ENCODE measurements around the gene DDX6. TPM values are rescaled to one million over a fixed set of nuclear protein-coding genes. Genes with fewer than 3 reads are reported as not detected.

DDX6 gene
- total RNA-seq, 1 experiment from 2014 or later: 84.3 TPM

- intact Hi-C loops (cut with micrococcal nuclease; ENCODE audit: unreplicated experiment): no loop called here
- no peak for DNase-seq
- Mint-ChIP-seq H3K4me3 (ENCODE audit: low read depth, unreplicated experiment) (no peak overlapping the region), H3K27ac (ENCODE audit: unreplicated experiment) (no peak overlapping the region), H3K9me3 (ENCODE audit: low read depth, unreplicated experiment) (no peaks in the 10 kb centered on the region), H3K36me3 (ENCODE audit: insufficient read depth, unreplicated experiment) (peaks cover 5% of the 10 kb centered on the region), H3K4me1 (ENCODE audit: low read depth, unreplicated experiment) (no peaks in the 10 kb centered on the region), H3K27me3 (ENCODE audit: unreplicated experiment) (peaks cover 32% of the 10 kb centered on the region)
- CTCF ChIA-PET: no interaction called here
- TF ChIP-seq CTCF (IDR thresholded peaks at IDR 0.05; ENCODE audit: unreplicated experiment): no peak
- no TSS peak for BruUV-seq (replicated peaks)
Measured at GRCh38 chr11:118807800-118808778, 17.1 kb upstream of the DDX6 start.

GRCh38 chr11:118806400-118806799 lies 15.4 kb upstream of the DDX6 start:
- no peak for DNase-seq
- intact Hi-C loops (cut with micrococcal nuclease; ENCODE audit: unreplicated experiment): no loop called here
- H3K4me1 Mint-ChIP-seq (ENCODE audit: low read depth, unreplicated experiment): no peaks in the 10 kb centered on the region
- no peak overlapping the region for H3K27ac Mint-ChIP-seq (ENCODE audit: unreplicated experiment)
- no peaks in the 10 kb centered on the region for H3K9me3 Mint-ChIP-seq (ENCODE audit: low read depth, unreplicated experiment)
- no peak for TF ChIP-seq CTCF (IDR thresholded peaks at IDR 0.05; ENCODE audit: unreplicated experiment)
- peaks cover 32% of the 10 kb centered on the region for H3K27me3 Mint-ChIP-seq (ENCODE audit: unreplicated experiment)
- no peak overlapping the region for H3K4me3 Mint-ChIP-seq (ENCODE audit: low read depth, unreplicated experiment)
- peaks cover 5% of the 10 kb centered on the region for H3K36me3 Mint-ChIP-seq (ENCODE audit: insufficient read depth, unreplicated experiment)
- CTCF ChIA-PET: no interaction called here
- no TSS peak for BruUV-seq (replicated peaks)

GRCh38 chr11:118804094-118804493 lies 13.1 kb upstream of the DDX6 start:
- Mint-ChIP-seq H3K27me3 (ENCODE audit: unreplicated experiment) (peaks cover 23% of the 10 kb centered on the region), H3K4me1 (ENCODE audit: low read depth, unreplicated experiment) (no peaks in the 10 kb centered on the region), H3K27ac (ENCODE audit: unreplicated experiment) (no peak overlapping the region), H3K36me3 (ENCODE audit: insufficient read depth, unreplicated experiment) (peaks cover 5% of the 10 kb centered on the region), H3K4me3 (ENCODE audit: low read depth, unreplicated experiment) (no peak overlapping the region), H3K9me3 (ENCODE audit: low read depth, unreplicated experiment) (no peaks in the 10 kb centered on the region)
- no TSS peak for BruUV-seq (replicated peaks)
- no peak for DNase-seq
- intact Hi-C loops (cut with micrococcal nuclease; ENCODE audit: unreplicated experiment): no loop called here
- CTCF ChIA-PET: no interaction called here
- TF ChIP-seq CTCF (IDR thresholded peaks at IDR 0.05; ENCODE audit: unreplicated experiment): no peak

- H3K4me1 Mint-ChIP-seq (ENCODE audit: low read depth, unreplicated experiment): no peaks in the 10 kb centered on the region
- BruUV-seq (replicated peaks): no TSS peak
- no peaks in the 10 kb centered on the region for H3K27me3 Mint-ChIP-seq (ENCODE audit: unreplicated experiment)
- H3K4me3 Mint-ChIP-seq (ENCODE audit: low read depth, unreplicated experiment): no peak overlapping the region
- no peak for TF ChIP-seq CTCF (IDR thresholded peaks at IDR 0.05; ENCODE audit: unreplicated experiment)
- H3K9me3 Mint-ChIP-seq (ENCODE audit: low read depth, unreplicated experiment): no peaks in the 10 kb centered on the region
- H3K36me3 Mint-ChIP-seq (ENCODE audit: insufficient read depth, unreplicated experiment): no peaks in the 10 kb centered on the region
- CTCF ChIA-PET: no interaction called here
- no peak overlapping the region for H3K27ac Mint-ChIP-seq (ENCODE audit: unreplicated experiment)
- no peak for DNase-seq
- intact Hi-C loops (cut with micrococcal nuclease; ENCODE audit: unreplicated experiment): no loop called here
Measured at GRCh38 chr11:118799372-118799771, 8.4 kb upstream of the DDX6 start.

All from Calu3 (cell line).